Measurements from ENCODE around the gene ZNF138. TPM values are rescaled to one million over a fixed set of nuclear protein-coding genes. Genes with fewer than 3 reads are reported as not detected.

ZNF138 gene
- total RNA-seq, 1 experiment from 2014 or later: 12.5 TPM

- Mint-ChIP-seq H3K9me3 (ENCODE audit: unreplicated experiment) (peaks cover 19% of the 10 kb centered on the region), H3K36me3 (ENCODE audit: insufficient read depth, unreplicated experiment) (peaks cover 36% of the 10 kb centered on the region), H3K27me3 (ENCODE audit: insufficient read depth, unreplicated experiment) (no peaks in the 10 kb centered on the region), H3K4me3 (ENCODE audit: unreplicated experiment) (no peak overlapping the region), H3K27ac (ENCODE audit: unreplicated experiment) (no peak overlapping the region), H3K4me1 (ENCODE audit: low read depth, unreplicated experiment) (no peaks in the 10 kb centered on the region)
- peaks cover 11% of the 10 kb centered on the region; the same call in 1 of the 2 replicates for H3K9me3 ChIP-seq
- CTCF ChIA-PET: no interaction called here
- H3K36me3 ChIP-seq (ENCODE audit: control insufficient read depth, insufficient read depth, low read length): peaks cover 5% of the 10 kb centered on the region; the same call in 1 of the 2 replicates
- intact Hi-C loops (cut with micrococcal nuclease; ENCODE audit: unreplicated experiment): no loop called here
- DNase-seq: no peak
- no peak for TF ChIP-seq CTCF (IDR thresholded peaks at IDR 0.05; ENCODE audit: insufficient read depth in 1 of 2, low read depth in 1 of 2, low read length in 1 of 2, severe bottlenecking in 1 of 2, unreplicated experiment in 1 of 2)
- no peaks in the 10 kb centered on the region for H3K27me3 ChIP-seq (replicated peaks; ENCODE audit: control insufficient read depth, insufficient read depth, low read length)
- H3K4me1 ChIP-seq: no peaks in the 10 kb centered on the region; the same call in 1 of the 2 replicates
- no TSS peak for BruUV-seq (replicated peaks)
- H3K4me3 ChIP-seq (ENCODE audit: low read depth, low read length): no peak overlapping the region
- POLR2A ChIA-PET: no interaction called here
These were observed 13.6 kb downstream of the ZNF138 start for GRCh38 chr7:64807731-64808365.

GRCh38 chr7:64811767-64812166 lies 17.5 kb downstream of the ZNF138 start:
- Mint-ChIP-seq H3K9me3 (ENCODE audit: unreplicated experiment) (peaks cover 10% of the 10 kb centered on the region), H3K4me1 (ENCODE audit: low read depth, unreplicated experiment) (no peaks in the 10 kb centered on the region), H3K27me3 (ENCODE audit: insufficient read depth, unreplicated experiment) (no peaks in the 10 kb centered on the region), H3K27ac (ENCODE audit: unreplicated experiment) (no peak overlapping the region), H3K4me3 (ENCODE audit: unreplicated experiment) (no peak overlapping the region), H3K36me3 (ENCODE audit: insufficient read depth, unreplicated experiment) (peaks cover 20% of the 10 kb centered on the region)
- ChIA-PET POLR2A (no interaction called here), CTCF (no interaction called here)
- no peak for DNase-seq
- no TSS peak for BruUV-seq (replicated peaks)
- H3K36me3 ChIP-seq (ENCODE audit: control insufficient read depth, insufficient read depth, low read length): peaks cover 1% of the 10 kb centered on the region; the same call in 1 of the 2 replicates
- no peaks in the 10 kb centered on the region for H3K27me3 ChIP-seq (replicated peaks; ENCODE audit: control insufficient read depth, insufficient read depth, low read length)
- no peak for TF ChIP-seq CTCF (IDR thresholded peaks at IDR 0.05; ENCODE audit: insufficient read depth in 1 of 2, low read depth in 1 of 2, low read length in 1 of 2, severe bottlenecking in 1 of 2, unreplicated experiment in 1 of 2)
- H3K4me1 ChIP-seq: no peaks in the 10 kb centered on the region
- intact Hi-C loops (cut with micrococcal nuclease; ENCODE audit: unreplicated experiment): no loop called here
- H3K9me3 ChIP-seq: peaks cover under 1% of the 10 kb centered on the region; the same call in 1 of the 2 replicates
- H3K4me3 ChIP-seq (ENCODE audit: low read depth, low read length): no peak overlapping the region

- DNase-seq: no peak
- H3K9me3 Mint-ChIP-seq (ENCODE audit: unreplicated experiment): peaks cover 8% of the 10 kb centered on the region
- H3K4me1 ChIP-seq: peaks cover 4% of the 10 kb centered on the region; the same call in 1 of the 2 replicates
- no TSS peak for BruUV-seq (replicated peaks)
- intact Hi-C loops (cut with micrococcal nuclease; ENCODE audit: unreplicated experiment): no loop called here
- no peaks in the 10 kb centered on the region for H3K27me3 Mint-ChIP-seq (ENCODE audit: insufficient read depth, unreplicated experiment)
- H3K4me3 Mint-ChIP-seq (ENCODE audit: unreplicated experiment): no peak overlapping the region
- CTCF ChIA-PET: no interaction called here
- peaks cover 10% of the 10 kb centered on the region for H3K9me3 ChIP-seq
- no peaks in the 10 kb centered on the region for H3K36me3 ChIP-seq (ENCODE audit: control insufficient read depth, insufficient read depth, low read length)
- no peak overlapping the region for H3K4me3 ChIP-seq (ENCODE audit: low read depth, low read length)
- H3K4me1 Mint-ChIP-seq (ENCODE audit: low read depth, unreplicated experiment): no peaks in the 10 kb centered on the region
- H3K36me3 Mint-ChIP-seq (ENCODE audit: insufficient read depth, unreplicated experiment): peaks cover 20% of the 10 kb centered on the region
- POLR2A ChIA-PET: no interaction called here
- H3K27me3 ChIP-seq (replicated peaks; ENCODE audit: control insufficient read depth, insufficient read depth, low read length): no peaks in the 10 kb centered on the region
- no peak overlapping the region for H3K27ac Mint-ChIP-seq (ENCODE audit: unreplicated experiment)
- no peak for TF ChIP-seq CTCF (IDR thresholded peaks at IDR 0.05; ENCODE audit: insufficient read depth in 1 of 2, low read depth in 1 of 2, low read length in 1 of 2, severe bottlenecking in 1 of 2, unreplicated experiment in 1 of 2)
These were observed 36.7 kb downstream of the ZNF138 start for GRCh38 chr7:64830926-64831325.
